Stimulated activated CD8-positive, alpha-beta memory T cell treated with anti-CD3 and anti-CD28 coated beads, Interleukin-15, amount 100 ng/mL, for 24 hours (primary cell): ENCODE data around the gene SRGN.
"Not testable (repeated sequence)": the region's sequence is repeated elsewhere in the genome, so short reads cannot be mapped to it uniquely, and the experiment has no call there.

Source experiments
- DNase-seq: peaks from one replicate; pipeline ENCODE4 v3.0.0-alpha.2; 2020; ENCODE audit warnings: low read depth

Gene SRGN, protein sequence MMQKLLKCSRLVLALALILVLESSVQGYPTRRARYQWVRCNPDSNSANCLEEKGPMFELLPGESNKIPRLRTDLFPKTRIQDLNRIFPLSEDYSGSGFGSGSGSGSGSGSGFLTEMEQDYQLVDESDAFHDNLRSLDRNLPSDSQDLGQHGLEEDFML

DNA sequence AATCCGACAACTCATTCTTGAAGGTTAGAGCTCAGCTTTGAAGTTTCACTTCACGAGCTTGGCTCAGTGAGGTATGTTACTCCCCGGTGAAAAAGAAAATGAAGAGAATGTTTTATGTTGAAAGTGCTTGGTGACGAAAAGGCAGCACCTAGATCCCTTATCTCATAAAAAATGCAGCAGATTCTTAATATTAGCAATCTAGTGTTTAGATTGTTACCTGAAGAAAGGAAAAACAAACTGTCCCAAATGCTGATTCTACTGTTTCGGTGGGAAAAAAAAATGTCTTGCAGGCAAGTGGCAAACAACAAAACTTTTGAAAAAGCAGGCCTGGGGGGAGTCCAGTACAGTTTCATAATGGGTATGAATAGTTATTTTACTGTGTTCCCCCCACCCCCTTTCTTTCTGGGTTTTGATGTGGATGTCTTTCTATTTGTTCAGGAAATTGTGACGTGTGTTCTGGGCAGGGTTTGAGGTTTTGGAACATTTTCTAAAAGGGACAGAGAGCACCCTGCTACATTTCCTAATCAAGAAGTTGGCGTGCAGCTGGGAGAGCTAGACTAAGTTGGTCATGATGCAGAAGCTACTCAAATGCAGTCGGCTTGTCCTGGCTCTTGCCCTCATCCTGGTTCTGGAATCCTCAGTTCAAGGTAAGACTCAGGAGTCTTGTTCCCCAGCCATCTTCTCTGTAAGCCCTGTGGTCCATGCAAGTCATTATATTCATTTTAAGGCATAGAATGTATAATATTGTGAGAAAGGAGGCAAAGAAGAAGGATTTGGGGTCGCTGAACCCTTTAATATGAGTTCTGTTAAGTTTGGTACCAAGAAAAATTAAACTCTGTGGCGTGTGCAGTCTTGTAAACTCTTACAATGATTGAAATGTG, at the start of gene SRGN:
TSS of gene SRGN (plus strand) at position 514 of the 881 bp plus-strand sequence. CDS start at position 569, 55 bp downstream.
- no peak for DNase-seq

- DNase-seq = not testable (repeated sequence)
Measured at GRCh38 chr10:69040904-69041303, 47.0 kb upstream of the SRGN start.

GRCh38 chr10:69042417-69042816, 45.5 kb upstream of the SRGN start:
- no peak for DNase-seq

GRCh38 chr10:69042838-69043237, 45.1 kb upstream of the SRGN start:
- DNase-seq = no peak

GRCh38 chr10:69043931-69044531, 43.9 kb upstream of the SRGN start:
- DNase-seq = no peak

GRCh38 chr10:69044546-69044945, 43.4 kb upstream of the SRGN start:
- DNase-seq = no peak

- no peak for DNase-seq
Measured at GRCh38 chr10:69045441-69046300, 42.2 kb upstream of the SRGN start.

DNA sequence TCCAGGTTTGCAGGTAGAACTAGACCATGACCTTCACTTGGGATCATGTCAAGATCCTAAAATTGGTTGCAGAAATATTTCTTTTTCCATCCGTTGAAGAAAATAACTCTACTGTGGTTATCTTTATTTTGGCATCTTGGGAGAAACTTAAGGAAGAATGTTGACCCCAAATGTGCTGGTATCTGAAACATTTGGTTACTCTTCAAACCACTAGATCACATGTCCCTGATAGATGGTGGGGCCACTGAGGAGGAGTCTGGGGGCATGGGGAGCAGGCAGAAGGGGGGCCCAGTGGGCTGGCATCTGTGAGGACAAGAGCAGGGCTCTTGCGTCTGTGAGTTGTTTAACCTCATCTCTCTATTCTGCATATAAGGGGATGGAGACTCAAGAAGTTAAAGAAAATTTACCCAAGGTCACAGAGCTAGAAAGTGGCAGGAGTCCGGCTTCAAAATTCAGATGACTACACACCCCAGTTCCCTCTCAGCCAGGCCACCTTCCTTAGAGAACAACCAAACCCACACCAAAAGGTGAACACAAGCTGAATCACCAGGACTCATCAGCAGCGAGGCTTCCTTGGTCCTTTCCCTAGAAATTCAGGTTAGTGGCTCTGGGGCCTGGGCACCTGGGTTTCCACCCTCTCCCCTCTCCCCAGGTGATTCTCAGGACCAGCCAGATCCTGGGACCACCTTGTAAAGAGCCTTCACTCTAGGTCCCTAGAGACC, 40.6 kb upstream of the SRGN start:
- no peak for DNase-seq

GRCh38 chr10:69048103-69048502, 39.8 kb upstream of the SRGN start:
- DNase-seq = no peak

DNA sequence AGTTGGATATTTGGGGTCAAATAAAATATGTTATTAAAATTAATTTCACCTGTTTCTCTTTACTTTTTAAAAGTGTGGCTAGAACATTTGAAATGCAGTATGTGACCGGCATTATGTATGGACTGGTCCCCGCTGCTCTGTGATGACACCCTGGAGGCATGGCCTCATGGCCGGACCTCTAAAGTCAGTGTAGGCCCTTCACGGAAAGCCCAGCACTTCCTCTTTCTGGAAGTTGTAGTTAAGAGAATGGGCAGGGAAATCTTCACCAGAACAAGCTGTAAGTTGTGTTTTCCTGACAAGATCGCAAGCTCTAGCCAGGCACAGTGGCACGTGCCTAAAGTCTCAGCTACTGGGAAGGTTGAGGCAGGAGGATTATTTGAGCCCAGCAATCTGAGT, 38.3 kb upstream of the SRGN start:
- DNase-seq = no peak

- no peak for DNase-seq
Measured at GRCh38 chr10:69051303-69051702, 36.6 kb upstream of the SRGN start.

DNA sequence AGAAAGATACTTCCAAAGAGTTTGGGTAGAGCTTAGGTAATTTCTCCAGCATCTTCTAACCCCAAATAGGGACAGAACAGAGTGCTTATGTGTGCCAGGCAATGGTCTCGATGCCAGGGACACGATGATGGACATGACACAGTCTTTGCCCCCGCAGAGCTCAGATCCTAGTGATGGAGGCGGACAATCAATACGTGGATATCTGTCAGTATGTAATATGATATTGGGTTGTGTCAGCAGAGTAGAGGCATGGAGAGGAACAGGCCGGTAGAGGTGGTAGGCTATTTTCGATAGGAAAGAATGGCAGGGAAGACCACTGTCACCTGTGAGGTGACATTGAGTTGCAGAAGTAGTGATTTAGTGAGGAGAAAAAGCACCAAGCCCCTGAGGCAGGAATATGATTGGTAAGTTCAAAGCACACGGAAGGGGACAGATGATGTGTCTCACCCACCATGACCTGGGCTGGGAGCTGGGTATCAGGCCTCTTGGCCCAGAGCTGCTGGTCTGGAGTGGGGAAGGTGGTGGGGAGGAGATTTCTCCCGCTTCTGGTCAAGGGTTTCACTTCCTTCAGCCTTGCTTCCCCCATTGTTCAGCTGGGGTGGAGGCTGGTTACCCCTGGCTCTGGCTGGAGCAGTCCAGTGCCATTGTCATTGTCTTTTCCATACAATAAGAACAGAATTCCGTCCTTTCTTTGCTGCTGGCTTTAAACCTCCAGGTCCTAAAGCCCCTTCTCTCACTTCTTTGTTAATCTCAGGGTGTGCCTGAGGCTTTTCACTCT, 36.0 kb upstream of the SRGN start:
- no peak for DNase-seq

GRCh38 chr10:69052736-69053135, 35.2 kb upstream of the SRGN start:
- no peak for DNase-seq

DNA sequence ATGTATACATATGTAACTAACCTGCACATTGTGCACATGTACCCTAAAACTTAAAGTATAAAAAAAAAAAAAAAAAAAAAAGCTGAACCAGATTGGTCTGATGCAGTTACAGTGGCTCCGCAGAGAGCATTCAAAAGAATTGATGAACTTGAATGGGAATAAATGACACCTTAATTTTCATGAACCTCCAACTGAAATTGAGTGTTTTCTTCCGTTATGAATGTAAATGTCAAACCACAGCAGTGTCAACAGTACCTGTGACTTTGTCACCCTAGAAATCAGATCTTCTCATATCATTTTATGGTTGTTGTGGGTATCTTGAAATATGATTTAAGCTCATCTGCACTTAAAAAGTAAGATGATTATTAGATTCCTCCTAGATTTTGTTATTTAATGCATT, 32.7 kb upstream of the SRGN start:
- DNase-seq = no peak

DNA sequence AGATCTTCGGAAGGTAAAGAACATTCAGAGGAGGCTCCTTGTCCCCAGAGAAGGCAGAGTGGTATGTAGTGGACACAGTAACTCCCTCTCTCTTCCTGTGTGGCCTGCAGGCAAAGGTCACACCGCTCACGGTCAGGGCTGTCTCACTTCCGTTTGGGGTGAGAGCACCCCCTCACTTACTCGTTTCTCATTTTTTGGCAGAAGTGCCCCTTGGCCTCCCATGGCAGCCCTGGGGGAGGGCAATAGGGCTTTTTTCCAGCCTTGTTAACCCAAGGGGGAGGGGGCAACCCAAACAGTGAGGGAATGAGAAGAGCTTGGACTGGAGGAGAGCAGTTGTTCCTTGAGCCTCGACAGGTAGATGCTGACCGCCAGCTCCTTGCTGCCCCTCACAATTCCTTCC, 31.8 kb upstream of the SRGN start:
- no peak for DNase-seq

GRCh38 chr10:69056536-69057260, 31.2 kb upstream of the SRGN start:
- no peak for DNase-seq

- DNase-seq = no peak
Measured at GRCh38 chr10:69057261-69057950, 30.5 kb upstream of the SRGN start.

DNA sequence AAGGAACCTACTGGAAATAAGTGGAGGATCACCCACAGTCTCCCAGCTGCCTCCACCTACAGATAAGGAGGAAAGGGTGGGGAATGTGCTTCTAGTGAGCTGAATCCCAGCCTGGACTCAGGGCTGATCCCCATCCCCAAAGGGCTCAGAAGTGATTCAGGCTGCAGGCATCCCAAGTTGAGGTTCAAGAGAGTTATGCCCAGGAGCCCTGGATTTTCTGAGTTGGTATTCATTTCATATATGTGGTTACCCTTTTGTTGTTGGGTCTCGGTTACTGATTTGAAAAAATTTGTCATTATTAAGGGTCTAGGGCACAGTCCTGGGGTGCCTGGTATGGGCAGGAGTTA, 30.0 kb upstream of the SRGN start:
- no peak for DNase-seq

GRCh38 chr10:69060127-69060798, 27.6 kb upstream of the SRGN start:
- DNase-seq = no peak
